ENCODE measurements around the gene UCP2.
A peak's percentile ranks its signal among the peaks of the same experiment; 100 is the strongest.

DNA sequence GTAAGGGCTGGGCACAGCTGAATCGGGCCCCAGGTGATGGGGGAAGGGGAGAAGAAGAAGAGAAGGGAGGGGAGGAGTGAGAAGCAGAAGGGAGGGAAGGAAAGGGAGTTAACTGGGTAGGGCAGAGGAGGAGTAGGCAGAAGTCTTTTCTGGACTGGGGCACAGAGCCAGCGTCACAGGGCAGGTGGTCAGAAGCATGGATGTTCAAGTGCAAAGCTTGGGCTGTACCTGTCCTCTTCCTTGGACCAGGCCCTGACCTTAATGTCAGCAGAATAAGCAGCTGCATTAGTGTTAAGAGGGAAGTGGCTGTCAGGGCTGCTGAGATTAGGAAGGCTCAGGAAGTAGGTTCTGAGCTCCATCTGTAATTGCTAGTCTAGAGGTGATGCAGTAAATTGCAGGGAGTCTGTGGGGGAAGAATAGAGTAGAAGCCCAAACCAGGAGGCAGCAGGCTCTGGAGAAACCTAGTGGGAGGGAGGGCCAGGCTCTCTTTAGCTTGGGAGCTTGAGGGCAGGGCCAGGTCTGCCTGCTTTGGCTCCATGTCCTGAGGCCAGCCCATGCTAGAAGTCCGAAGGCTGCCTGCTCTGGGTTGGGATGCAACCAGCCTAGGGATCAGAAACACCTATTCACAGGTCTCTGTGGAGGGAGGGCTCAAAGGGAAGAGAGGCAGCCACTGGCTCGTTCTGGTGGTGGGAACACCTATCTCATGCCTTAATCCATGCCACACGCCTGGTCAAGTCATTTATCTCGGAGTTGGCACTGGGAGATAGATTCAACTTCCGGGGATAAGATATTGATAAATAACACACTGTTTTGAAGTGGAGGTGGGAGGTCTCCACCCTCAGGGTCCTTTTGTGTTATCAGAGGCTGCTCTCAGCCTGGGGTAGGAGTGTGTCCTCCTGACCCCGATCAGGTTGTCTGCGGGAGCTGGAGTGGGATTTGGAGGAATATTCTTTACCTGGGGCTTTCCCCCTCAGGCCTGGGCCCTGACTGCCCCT lies 28.0 kb upstream of the UCP2 start:
- TF ChIP-seq, protein P1, sequence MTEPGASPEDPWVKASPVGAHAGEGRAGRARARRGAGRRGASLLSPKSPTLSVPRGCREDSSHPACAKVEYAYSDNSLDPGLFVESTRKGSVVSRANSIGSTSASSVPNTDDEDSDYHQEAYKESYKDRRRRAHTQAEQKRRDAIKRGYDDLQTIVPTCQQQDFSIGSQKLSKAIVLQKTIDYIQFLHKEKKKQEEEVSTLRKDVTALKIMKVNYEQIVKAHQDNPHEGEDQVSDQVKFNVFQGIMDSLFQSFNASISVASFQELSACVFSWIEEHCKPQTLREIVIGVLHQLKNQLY (CRISPR knock-in tag; conservative IDR thresholded peaks at IDR 0.05), result no peak
- TF ChIP-seq, protein P2, sequence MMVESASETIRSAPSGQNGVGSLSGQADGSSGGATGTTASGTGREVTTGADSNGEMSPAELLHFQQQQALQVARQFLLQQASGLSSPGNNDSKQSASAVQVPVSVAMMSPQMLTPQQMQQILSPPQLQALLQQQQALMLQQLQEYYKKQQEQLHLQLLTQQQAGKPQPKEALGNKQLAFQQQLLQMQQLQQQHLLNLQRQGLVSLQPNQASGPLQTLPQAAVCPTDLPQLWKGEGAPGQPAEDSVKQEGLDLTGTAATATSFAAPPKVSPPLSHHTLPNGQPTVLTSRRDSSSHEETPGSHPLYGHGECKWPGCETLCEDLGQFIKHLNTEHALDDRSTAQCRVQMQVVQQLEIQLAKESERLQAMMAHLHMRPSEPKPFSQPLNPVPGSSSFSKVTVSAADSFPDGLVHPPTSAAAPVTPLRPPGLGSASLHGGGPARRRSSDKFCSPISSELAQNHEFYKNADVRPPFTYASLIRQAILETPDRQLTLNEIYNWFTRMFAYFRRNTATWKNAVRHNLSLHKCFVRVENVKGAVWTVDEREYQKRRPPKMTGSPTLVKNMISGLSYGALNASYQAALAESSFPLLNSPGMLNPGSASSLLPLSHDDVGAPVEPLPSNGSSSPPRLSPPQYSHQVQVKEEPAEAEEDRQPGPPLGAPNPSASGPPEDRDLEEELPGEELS (CRISPR knock-in tag; IDR thresholded peaks at IDR 0.05; ENCODE audit: borderline replicate concordance), result no peak
- TF ChIP-seq CHCHD3 (CRISPR knock-in tag; IDR thresholded peaks at IDR 0.05), result no peak
- no peak for TF ChIP-seq EZH2 (IDR thresholded peaks at IDR 0.05; ENCODE audit: borderline replicate concordance, low read depth, low read length)
- TF ChIP-seq, protein P3, sequence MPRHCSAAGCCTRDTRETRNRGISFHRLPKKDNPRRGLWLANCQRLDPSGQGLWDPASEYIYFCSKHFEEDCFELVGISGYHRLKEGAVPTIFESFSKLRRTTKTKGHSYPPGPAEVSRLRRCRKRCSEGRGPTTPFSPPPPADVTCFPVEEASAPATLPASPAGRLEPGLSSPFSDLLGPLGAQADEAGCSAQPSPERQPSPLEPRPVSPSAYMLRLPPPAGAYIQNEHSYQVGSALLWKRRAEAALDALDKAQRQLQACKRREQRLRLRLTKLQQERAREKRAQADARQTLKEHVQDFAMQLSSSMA (CRISPR knock-in tag; IDR thresholded peaks at IDR 0.05), result no peak
- TF ChIP-seq, protein P4, sequence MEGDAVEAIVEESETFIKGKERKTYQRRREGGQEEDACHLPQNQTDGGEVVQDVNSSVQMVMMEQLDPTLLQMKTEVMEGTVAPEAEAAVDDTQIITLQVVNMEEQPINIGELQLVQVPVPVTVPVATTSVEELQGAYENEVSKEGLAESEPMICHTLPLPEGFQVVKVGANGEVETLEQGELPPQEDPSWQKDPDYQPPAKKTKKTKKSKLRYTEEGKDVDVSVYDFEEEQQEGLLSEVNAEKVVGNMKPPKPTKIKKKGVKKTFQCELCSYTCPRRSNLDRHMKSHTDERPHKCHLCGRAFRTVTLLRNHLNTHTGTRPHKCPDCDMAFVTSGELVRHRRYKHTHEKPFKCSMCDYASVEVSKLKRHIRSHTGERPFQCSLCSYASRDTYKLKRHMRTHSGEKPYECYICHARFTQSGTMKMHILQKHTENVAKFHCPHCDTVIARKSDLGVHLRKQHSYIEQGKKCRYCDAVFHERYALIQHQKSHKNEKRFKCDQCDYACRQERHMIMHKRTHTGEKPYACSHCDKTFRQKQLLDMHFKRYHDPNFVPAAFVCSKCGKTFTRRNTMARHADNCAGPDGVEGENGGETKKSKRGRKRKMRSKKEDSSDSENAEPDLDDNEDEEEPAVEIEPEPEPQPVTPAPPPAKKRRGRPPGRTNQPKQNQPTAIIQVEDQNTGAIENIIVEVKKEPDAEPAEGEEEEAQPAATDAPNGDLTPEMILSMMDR (IDR thresholded peaks at IDR 0.05 in 2 of 3, conservative IDR thresholded peaks at IDR 0.05 in 1 of 3; ENCODE audit: insufficient read depth in 2 of 3, low read depth in 1 of 3, low read length in 3 of 3), result peak; percentile 2 to 13 (median 11); a peak in 1 of 6 replicates
- TF ChIP-seq U2AF1 (optimal IDR thresholded peaks at IDR 0.05; ENCODE audit: low read depth, low read length), result no peak
- TF ChIP-seq SOX6 (IDR thresholded peaks at IDR 0.05), result no peak
- TF ChIP-seq JUNB (CRISPR knock-in tag; conservative IDR thresholded peaks at IDR 0.05), result no peak
- TF ChIP-seq TCF7L2 (IDR thresholded peaks at IDR 0.05; ENCODE audit: low read depth, low read length), result no peak
- TF ChIP-seq EP300 (IDR thresholded peaks at IDR 0.05; ENCODE audit: low read length), result no peak; the same call in 1 of the 2 replicates
- no peak for TF ChIP-seq SIN3A (IDR thresholded peaks at IDR 0.05; ENCODE audit: borderline replicate concordance in 2 of 2, control insufficient read depth in 1 of 2, low read depth in 2 of 2, low read length in 2 of 2)

All from K562 (cell line).